HL-60 (cell line): Measurements from ENCODE around the gene PTGES2.

Source experiments
- DNase-seq, 2 experiments: peaks; one replicate each; pipeline ENCODE4 v3.0.0-alpha.2; 2010 to 2020; ENCODE audit warnings: low read depth in 1 of 2, low spot score in 1 of 2
- H3K27ac ChIP-seq: fragments of 250-450 bp; sonication (Bioruptor Pico); replicated peaks from 2 replicates; pipeline ENCODE4 v1.5.1; 2020; ENCODE audit warnings: mild to moderate bottlenecking, moderate library complexity
- H3K27me3 ChIP-seq: fragments of 250-450 bp; sonication (Bioruptor Pico); 2 replicates; pipeline ENCODE4 v1.5.1; 2021; ENCODE audit warnings: mild to moderate bottlenecking, moderate library complexity; ENCODE audit not compliant: insufficient read depth, poor library complexity, severe bottlenecking
- H3K4me3 ChIP-seq: replicated peaks from 2 replicates; pipeline ENCODE4 v1.5.1; 2011; ENCODE audit warnings: mild to moderate bottlenecking, control low read depth, low read length; ENCODE audit not compliant: insufficient read depth
- CTCF ChIP-seq: IDR thresholded peaks from one replicate; pipeline ENCODE4 v1.5.1; 2011; ENCODE audit warnings: low read length, control low read depth, inconsistent platforms; ENCODE audit not compliant: insufficient read depth
- GABPA ChIP-seq: IDR thresholded peaks from 2 replicates; pipeline ENCODE4 v1.6.1; 2012; ENCODE audit warnings: low read depth
- POLR2AphosphoS5 ChIP-seq: IDR thresholded peaks from 2 replicates; pipeline ENCODE4 v1.6.1; 2012; ENCODE audit warnings: low read depth
- REST ChIP-seq: IDR thresholded peaks from 2 replicates; pipeline ENCODE4 v1.6.1; 2012; ENCODE audit warnings: low read depth; ENCODE audit not compliant: insufficient replicate concordance
- SPI1 ChIP-seq: IDR thresholded peaks from 2 replicates; pipeline ENCODE4 v1.6.1; 2012; ENCODE audit warnings: low read depth, mild to moderate bottlenecking, borderline replicate concordance

The PTGES2 gene

GRCh38 chr9:128152133-128153059 is 24.9 kb upstream of the PTGES2 start:
- no peak for TF ChIP-seq REST
- no peak for TF ChIP-seq CTCF
- TF ChIP-seq POLR2AphosphoS5: no peak
- TF ChIP-seq GABPA: no peak
- no peak for TF ChIP-seq SPI1
- Histone ChIP-seq H3K4me3 (no peak overlapping the region), H3K27me3 (no peaks in the 10 kb centered on the region), H3K27ac (no peak overlapping the region)
- DNase-seq: no peak

GRCh38 chr9:128151309-128152132 is 24.0 kb upstream of the PTGES2 start:
- no peak for TF ChIP-seq CTCF
- no peak for TF ChIP-seq SPI1
- TF ChIP-seq GABPA: no peak
- TF ChIP-seq POLR2AphosphoS5: no peak
- no peak for TF ChIP-seq REST
- no peak overlapping the region for H3K27ac ChIP-seq
- H3K4me3 ChIP-seq: no peak overlapping the region
- no peaks in the 10 kb centered on the region for H3K27me3 ChIP-seq
- no peak for DNase-seq

- DNase-seq: no peak
- H3K27ac ChIP-seq: no peak overlapping the region
- H3K4me3 ChIP-seq: no peak overlapping the region
- no peaks in the 10 kb centered on the region for H3K27me3 ChIP-seq
- TF ChIP-seq CTCF (no peak), POLR2AphosphoS5 (no peak), SPI1 (no peak), REST (no peak), GABPA (no peak)
Observed at GRCh38 chr9:128150594-128151308, 23.2 kb upstream of the PTGES2 start.
